HG03520 (cell line): Measurements from ENCODE around the gene MPPED1.

ENCODE experiments used
- ATAC-seq: cut with Tn5 transposase; IDR thresholded peaks from one replicate; pipeline ENCODE4 v1.9.1; 2021; ENCODE audit warnings: mild to moderate bottlenecking, moderate library complexity; ENCODE audit not compliant: unreplicated experiment

MPPED1 gene

DNA sequence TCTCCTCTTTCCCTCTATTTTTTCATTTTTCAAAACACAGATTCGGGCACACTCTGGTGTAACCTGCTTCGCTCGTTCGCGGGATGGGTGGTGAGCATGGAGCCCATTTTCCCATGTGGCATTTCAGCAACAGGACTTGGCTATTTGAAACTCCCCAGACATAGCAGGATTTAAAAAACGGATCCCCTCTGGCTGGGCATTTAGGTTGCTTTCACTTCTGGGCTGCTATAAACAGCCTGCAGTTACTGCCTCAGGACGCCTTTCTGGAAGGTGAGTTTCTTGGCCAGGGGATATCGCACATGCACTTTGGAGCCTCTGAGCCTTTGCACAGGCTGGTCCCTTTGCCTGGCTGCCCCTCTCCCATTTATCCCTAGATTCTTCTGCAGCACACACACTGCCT is 2.8 kb upstream of the MPPED1 start:
- no peak for ATAC-seq

DNA sequence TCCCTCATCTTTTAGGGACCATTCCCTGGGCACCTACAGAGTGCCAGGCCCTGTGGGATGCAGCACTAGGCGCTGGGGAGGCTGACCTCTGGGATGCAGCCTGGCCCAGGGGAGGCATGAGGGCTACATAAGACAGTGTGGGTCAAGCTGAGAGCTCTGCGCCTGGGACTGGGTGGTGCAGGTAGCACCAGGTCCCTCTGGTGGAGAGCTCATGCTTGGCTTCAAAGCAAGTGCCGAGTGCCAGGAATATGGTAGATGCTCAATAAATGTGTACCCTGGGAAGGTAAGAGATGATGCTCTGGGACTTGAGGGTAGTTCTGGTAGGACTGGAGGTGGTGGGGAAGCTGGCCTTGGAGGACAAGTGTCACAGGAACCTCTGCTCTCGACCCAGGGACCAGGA is 2.0 kb upstream of the MPPED1 start:
- ATAC-seq, result no peak

DNA sequence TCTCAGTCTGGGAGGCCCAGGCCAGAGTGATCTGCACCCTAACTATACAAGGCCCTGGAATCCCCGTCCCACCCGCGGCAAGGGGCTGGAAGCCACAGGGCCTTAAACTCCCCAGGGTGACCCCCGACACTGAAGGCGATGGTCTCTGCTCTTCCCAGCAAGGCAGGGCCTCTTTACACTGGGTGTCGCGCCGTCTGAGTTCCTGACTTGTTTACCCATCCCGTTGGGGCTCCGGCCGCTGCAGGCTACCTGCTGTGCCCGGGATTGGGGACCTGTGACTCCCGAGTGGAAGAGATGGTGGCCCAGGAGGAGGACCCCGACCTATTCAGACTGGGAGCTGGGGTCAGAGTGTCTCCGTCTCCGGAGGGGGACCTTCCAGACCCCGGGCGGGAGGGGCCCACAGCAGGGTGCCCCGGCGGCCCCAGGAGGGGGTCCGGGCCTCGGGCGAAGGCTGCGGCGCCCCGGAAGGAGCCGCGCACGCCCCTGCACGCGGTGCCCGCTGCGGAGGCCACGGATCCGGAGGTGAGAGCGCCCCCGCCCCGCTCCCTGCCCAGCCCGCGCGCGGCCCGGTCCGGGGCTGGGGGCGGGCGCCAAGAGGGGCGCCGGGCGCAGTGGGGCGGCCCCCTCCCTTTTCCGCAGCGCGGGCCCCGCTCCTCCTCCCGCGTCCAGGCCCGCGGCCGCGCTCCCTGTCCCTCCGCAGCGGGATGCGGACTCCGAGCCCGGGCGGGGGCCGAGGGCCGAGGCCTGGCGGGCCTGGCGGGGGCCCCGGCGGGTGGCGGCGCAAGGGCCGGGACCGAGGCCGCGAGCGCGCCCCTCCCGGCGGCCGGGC is 560 bp upstream of the MPPED1 start:
- no peak for ATAC-seq

DNA sequence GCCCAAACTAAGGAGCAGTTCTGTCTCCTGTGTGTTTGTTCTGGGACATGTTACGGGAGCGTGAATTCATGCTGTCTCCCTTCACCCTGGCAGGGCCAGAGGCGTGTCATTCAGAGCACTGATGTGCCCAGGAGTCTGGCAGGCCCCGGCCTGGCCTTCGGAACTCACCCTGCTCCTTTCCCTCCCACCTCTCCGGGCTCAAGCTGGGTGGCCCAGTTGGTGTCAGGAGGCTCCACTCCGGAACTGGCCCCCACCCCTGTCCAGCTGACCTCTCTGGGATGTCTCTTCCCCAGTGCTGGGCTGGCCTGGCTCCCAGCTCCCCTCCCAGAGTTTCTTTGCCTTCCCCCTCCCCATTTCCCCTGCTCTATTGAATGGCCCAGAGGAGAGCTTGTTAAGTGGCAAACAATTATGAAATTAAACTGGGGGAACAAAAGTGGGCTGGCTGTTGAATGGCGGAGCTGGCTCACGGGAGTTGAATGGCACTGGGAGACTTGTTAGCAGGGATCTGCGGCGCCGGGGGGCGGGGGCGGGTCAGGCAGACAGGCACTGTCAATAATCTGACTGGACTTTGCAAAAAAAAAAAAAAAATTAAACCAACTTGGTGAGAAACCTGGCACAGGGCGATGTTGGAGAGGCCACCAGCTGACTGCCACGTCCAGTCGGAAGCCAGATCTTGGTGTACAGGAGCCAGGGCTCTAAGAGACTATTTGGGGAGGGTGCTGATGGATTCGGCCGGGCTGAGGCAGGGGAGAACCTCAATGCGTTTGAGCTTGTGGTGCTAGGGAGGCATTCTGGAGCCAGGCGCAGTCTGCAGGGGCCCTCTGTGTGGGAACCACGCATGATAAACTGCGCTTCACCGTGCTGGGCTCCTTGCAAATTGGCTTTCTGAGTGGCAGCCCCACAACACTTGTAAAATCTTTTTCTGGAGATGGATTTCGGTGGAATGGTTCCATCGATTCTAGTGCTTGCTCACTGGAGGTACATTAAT is 1.3 kb downstream of the MPPED1 start:
- ATAC-seq, result no peak

DNA sequence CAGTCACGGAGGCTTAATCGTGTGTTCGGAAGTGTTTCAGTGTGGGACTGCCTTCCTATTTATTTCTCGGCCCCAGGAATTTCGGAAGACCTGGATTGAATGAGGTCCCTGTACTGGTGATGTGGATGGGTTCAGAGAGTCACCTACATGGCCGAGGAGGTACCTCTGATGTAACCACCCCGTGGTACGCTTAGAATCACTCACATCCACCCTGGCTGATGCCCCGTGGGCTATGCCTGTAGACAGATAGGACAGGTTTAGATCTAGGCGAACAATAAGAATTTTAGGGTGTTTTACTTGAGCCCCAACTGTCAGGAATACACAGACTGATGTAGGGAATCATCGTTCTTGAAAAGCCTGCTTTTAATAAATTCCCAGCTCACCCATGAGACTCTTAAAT is 2.0 kb downstream of the MPPED1 start:
- ATAC-seq, result no peak

DNA sequence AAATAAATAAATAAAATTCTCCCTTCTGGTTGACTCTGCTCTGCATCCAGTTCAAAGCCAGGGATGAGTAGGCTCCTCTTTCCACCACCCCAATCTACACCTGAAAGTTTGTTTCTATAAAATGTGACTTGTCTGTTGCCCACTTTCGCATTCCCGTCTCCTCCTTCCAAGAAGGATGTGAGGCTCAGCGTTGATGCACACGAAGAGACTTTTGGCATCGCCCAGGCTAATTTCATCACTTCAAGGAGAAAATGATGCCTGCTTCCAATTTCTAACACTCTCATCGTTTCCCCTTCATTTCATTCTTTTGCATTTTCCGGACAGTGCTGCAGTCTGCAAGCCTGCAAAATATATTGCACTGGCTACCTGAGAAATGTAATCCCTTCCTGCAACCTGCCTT is 3.9 kb downstream of the MPPED1 start:
- no peak for ATAC-seq

DNA sequence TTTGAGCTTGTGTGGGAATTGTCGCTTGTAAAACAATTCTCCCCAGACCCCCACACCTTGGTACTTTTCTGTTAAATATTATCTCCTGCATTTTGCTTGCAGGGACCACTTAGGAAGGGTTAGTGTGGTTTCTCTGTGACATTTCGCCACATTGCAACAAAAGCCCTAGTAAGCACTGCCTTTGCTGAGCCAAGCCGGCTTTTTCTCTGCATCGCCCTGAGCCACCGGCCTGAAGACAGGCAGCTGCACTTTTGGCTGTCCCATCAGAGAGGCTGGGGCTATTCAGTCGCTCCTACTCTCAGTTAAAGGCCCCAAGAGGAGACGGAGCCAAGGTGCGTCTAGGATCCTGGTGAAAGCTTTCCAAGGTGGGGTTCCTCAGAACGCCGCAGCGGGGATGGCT is 5.7 kb downstream of the MPPED1 start:
- ATAC-seq, result no peak

DNA sequence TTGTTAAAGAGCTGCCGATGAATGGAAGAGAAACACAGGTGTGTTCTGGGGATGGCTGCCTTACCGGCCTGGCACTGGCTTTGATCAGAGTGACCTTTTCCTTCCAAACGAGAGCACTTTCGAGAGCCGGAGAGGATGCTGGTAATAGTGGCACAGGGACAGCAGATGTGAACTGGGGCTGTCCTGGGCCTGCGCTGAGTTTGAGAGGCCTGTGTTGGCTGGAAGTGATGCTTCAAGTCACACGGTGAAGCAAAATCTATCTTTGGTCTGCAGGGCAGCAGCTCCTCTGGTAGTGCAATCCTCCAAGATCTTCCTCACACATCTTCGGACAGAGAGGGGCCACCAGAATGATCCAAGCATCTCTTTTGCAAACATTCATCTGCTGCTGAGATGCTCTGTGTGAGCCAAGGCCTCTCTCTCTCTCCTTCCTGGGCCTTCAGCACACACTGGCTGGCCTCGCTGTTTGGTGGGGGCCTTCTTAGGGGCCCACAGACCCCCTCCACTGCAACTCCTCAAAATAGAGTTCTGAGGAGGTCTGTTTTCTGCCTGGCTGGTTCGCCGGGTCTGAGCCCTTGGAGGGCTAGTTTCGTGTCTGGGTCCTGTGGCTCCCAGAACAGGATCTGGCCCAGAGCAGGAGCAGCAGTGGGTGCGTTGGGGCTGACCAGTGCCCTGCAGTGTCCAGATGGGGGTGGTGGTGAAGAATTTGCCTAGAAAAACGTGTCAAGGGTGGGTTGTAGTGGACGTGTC is 6.4 kb downstream of the MPPED1 start:
- no peak for ATAC-seq

DNA sequence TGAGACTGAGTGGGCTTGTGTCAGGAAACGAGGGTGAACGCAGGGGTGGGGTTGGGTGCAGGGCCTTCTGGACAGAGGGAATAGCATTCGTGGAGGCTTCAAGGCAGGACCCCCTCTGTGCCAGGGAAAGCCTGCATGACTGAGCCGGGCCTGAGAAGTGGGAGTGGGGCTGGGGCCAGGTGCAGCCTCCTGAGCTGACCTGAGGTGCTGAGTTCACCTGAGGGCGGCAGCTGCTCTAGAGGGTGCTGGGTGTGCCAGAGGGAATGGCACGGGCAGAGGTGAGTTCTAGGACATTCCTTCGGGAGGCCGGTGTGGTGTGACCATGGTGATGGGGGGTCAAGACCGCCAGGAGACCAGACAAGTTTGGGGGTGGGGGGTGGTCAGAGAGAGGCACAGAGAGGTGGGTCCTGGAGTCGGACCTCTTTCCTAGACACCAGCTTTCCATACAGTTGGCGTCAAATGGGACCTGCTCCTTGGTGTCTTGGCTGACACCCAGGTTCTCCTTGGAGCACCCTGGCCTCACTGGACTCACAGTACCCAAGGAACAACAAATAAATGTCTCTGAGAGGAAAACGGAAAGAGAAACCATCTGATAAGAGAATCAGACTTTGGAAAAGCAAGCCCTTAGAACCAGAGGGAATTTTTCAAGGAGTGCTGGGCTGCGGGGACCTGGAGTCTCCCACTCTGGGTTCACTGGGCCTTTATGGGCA is 7.7 kb downstream of the MPPED1 start:
- ATAC-seq, result no peak

DNA sequence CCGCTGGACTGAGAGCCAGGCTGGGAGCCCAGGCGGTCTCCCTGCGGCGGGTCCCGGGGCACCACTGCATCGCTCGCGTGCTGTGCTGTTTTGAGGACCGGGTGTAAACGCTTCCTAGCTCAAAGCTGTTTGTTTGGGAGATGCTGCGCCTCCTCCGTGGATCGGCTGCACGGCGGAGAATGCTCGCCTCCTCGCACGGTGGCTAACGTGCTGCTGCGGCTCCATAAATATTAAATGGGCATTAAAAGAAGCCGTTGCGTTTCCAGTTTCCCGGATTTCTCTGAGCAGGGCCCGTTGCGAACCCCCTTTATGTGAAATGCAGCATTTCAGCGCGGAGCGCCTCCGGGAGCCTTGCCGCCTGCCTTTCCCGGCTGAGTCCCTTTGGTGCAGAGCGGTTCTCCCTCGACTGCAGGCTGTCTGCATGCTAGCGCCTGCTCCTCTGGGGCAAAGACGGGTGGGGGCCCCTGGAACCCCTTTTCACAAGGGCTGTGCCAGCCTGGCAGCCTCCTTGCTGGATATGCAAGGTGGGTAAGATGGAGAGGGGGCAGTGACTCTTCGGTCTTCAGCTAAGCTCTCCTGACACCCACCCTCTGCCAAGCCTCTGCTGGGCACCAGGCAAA is 9.3 kb downstream of the MPPED1 start:
- no peak for ATAC-seq

DNA sequence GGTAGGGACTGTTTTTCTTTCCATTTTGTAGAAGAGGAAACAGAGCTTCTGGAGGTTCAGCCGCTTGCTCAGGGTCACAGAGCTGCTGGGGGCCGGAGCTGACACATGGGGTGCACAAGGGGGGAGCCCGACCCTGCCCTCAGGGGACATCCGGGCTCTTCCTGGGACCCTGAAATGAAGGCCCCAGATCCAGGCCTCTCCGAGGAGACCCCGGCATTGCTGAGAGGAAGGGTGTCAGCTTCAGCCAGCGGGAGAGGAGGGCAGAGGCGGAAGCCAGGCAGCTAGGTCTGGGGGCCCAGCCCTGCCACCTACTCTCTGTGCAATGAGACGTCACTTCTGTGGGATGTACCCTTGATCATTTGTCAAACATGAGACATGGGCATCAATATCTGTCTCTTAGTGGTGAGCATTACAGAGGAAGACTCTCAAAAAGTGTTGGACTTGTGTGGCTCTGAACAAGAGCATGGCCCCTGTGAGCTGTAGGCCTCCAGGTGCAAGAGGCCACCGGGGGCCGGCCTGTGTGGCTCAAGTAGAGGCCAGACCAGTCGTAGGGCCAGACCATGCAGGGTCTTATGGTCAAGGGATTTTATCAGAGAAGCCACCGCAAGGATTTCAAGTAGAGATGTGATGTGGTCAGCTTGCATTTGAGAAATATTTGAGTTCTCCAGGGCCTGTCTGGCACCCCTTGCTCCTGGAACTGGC is 10.3 kb downstream of the MPPED1 start:
- no peak for ATAC-seq

DNA sequence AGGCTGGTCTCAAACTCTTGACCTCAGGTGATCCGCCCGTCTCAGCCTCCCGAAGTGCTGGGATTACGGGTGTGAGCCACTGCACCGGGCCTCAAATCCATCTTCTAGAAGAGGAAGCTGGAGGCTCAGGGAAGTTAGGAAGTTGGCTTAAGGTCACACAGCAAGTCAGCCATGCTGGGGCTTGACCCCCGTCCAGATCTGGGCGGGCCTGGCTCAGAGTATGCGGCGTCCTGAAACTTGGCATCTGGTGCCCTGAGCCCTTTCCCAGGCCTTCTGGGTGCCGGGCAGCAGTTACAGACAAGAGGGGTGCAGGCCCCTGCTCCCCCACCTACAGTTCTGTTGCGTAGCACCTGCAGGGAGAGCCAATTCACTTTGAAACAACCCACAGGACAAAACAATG is 11.2 kb downstream of the MPPED1 start:
- no peak for ATAC-seq

DNA sequence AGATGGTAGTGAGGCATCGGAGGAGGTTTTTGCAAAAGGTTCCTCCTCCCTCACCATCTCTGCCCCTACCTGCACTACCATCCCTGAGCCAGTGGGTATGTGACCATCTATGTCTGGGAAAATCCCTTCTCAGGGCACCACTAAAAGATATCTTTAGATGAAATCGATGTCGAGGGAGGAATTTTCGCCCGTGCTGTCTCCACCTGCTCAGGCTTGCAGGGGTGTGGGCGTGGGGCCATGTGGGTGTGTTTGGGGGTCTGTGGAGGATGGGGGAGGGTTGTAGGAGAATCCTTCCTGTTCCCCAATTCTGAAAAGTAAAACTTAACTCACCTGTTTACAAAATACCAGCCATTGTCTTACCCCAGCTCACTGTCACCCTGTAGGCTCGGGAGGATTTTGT is 12.4 kb downstream of the MPPED1 start:
- ATAC-seq, result no peak

DNA sequence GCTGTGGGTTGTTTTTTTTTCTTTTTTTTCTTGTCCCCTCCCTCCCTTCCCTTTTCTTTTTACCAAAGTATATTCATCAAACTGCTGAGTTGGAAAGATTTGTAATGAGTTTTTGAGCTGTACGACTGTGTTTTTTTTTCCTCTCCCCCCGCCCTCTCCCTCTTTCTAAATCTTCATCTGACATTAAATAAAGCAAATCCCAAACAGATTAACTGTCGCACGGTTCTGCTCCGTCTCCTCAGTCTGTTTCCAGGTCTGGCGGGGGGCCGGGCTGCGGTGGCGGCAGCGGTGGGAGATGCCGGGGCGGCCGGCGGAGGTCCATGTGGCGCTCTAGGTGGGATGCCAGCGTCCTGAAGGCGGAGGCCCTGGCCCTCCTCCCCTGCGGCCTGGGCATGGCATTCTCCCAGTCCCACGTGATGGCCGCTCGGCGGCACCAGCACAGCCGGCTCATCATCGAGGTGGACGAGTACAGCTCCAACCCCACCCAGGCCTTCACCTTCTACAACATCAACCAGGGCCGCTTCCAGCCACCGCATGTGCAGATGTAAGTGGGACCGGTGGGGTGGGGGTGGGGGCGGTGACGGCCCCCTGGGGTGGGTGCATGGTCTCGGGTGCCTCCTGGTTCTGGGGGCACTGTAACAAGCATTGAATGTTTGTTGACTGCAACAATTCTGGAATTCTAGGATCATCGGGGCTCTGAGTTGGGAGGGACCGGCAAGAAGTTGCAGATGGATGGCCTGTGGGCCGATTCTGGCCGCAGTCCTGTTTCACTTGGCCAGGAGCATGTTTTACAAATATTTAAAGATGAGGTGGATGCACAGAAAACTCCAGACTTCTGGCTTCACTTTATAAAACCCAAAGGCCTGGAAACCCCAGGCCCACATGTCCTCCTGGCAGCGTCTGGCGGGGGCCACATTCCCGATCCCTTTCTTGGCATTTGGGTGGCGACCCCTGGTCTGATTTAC is 13.1 kb downstream of the MPPED1 start:
- ATAC-seq, result no peak

DNA sequence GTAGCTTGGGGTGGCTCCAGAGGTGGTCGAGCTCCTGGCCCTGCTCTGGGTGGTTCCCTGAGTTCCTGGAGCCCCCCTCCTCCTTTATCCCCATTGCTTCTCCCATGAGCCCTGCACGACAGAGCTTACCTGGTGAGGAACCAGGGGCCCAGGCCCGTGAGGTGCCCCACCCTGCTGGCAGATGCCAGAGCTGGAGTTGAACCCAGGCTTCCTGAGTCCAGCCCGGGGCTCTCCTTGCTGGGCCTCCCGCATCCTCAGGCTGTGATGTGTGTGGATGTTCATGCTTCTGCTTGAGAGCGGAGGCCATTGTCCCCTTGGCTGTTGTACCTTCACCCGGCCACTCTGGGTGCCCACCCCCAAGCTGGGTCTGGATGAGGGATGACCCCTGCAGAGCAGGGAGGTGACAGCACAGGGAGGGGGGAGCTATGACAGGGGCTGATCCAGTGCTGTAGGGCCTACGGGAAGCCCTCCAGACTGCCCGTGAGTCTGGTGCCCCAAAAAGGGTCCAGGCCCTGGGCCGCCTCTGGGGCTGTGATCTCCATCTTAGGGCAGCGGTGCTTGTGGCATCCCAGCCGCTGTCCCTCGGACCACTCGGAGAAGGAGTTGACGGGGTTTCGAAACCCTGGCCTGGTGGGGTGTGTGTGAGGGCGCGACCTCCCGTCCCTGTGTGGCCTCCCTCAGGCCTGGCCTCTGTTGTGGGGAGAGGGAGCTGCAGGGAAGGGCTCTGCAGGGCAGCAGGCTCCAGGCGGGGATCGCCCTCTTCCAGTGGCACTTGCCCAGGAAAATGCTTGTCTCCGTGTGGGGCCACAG is 14.4 kb downstream of the MPPED1 start:
- ATAC-seq, result no peak

DNA sequence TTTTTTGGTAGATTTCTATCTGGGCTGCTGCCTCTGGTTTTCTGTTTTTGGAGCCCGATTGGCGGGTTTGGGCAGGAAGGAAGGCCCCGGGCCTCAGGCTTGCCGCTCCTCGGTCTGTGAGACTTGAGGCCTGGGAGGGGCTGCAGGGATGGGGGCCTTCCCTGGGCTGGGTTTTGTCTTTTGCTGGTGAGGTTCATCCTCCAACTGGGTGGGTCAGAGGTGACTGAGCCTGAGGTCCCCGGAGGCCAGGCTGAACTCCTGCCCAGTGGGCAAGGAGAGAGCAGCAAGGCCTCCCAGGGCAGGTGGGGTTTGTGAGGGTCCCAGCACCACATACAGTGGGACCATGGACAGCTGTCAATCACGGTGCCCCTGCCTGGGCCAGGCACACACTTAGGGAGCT is 15.0 kb downstream of the MPPED1 start:
- ATAC-seq, result no peak

DNA sequence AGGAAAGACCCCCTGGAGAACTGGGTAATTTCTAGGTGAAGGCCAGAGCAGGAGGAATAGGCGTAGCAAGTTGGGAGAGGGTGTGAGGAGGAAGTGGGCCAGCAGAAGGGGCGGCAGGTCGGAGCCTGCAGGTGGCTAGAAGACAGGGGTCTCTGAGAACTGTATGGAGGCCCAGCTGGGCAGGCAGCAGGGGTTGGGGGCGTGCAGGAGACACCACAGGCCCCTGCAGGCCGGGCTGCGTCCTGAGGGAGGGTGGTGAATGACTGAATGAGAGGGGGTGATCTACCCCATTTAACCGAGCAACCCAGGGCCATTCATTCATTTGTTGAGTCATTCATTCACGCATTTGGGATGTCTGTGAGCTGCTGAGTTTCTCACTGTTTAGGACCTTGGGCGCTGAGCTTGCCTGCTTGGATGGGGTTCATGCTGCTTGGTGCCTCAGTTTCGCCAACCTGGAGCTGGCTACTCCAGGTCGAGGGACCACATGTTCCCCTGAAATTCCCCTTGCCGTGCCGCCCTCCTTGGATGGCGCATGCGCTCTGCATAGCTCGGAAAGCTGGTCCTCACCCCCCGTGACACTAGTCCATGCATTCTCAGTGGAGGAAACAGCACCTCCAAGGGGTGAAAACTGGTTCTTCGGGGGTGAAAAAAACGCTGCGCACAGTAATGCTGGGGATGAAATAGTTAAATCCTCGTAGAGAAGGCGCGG is 15.6 kb downstream of the MPPED1 start:
- no peak for ATAC-seq
